GM23338 (cell line): ENCODE results near the gene SPG21. TPM values are rescaled to one million over a fixed set of nuclear protein-coding genes. Genes with fewer than 3 reads are reported as not detected.

Source experiments
- ATAC-seq: fragments of 200-7000 bp; cut with Tn5 transposase; 3 replicates; pipeline ENCODE4 v1.9.1; 2020
- DNase-seq: peaks from one replicate; pipeline ENCODE4 v3.0.0-alpha.2; 2015; ENCODE audit warnings: low spot score
- H2AFZ ChIP-seq: fragments of 200-600 bp; sonication (generic); 2 replicates; pipeline ENCODE4 v1.8.0; 2016; ENCODE audit warnings: antibody characterized with exemption, mild to moderate bottlenecking, moderate library complexity
- H3F3A ChIP-seq: fragments of 200-600 bp; sonication (generic); replicated peaks from 2 replicates; pipeline ENCODE4 v1.8.0; 2017; ENCODE audit warnings: antibody characterized with exemption, mixed run types, low read depth
- H3K27ac ChIP-seq: fragments of 200-600 bp; sonication (generic); 2 replicates; pipeline ENCODE4 v1.6.1; 2016; ENCODE audit warnings: low read depth
- H3K27me3 ChIP-seq: fragments of 200-600 bp; sonication (generic); 2 replicates; pipeline ENCODE4 v1.8.0; 2016; ENCODE audit warnings: mild to moderate bottlenecking, mixed run types, moderate library complexity; ENCODE audit not compliant: insufficient read depth
- H3K36me3 ChIP-seq: fragments of 200-600 bp; sonication (generic); 2 replicates; pipeline ENCODE4 v1.8.0; 2016; ENCODE audit warnings: mild to moderate bottlenecking; ENCODE audit not compliant: insufficient read depth
- H3K4me1 ChIP-seq: fragments of 200-600 bp; sonication (generic); 2 replicates; pipeline ENCODE4 v1.8.0; 2016; ENCODE audit warnings: mild to moderate bottlenecking, moderate library complexity; ENCODE audit not compliant: insufficient read depth
- H3K4me2 ChIP-seq: fragments of 200-600 bp; sonication (generic); 2 replicates; pipeline ENCODE4 v1.7.1; 2017; ENCODE audit warnings: mixed run types
- H3K4me3 ChIP-seq: fragments of 200-600 bp; sonication (generic); 2 replicates; pipeline ENCODE4 v1.6.1; 2016; ENCODE audit warnings: mixed run types
- H3K79me2 ChIP-seq: fragments of 200-600 bp; sonication (generic); replicated peaks from 2 replicates; pipeline ENCODE4 v1.8.0; 2017; ENCODE audit warnings: mild to moderate bottlenecking; ENCODE audit not compliant: insufficient read depth
- H3K9me2 ChIP-seq: fragments of 200-600 bp; sonication (generic); 2 replicates; pipeline ENCODE4 v1.8.0; 2017; ENCODE audit not compliant: insufficient read depth
- H4K20me1 ChIP-seq: fragments of 200-600 bp; sonication (generic); replicated peaks from 2 replicates; pipeline ENCODE4 v1.8.0; 2017; ENCODE audit warnings: mild to moderate bottlenecking; ENCODE audit not compliant: insufficient read depth
- H3K27ac Mint-ChIP-seq: 2 replicates; pipeline ENCODE4 v1.8.0; 2020; ENCODE audit warnings: inconsistent platforms, mild to moderate bottlenecking, moderate library complexity, mixed read lengths
- H3K27me3 Mint-ChIP-seq: 3 replicates; pipeline ENCODE4 v1.8.0; 2022; ENCODE audit warnings: low read depth, mild to moderate bottlenecking, moderate library complexity, mixed read lengths, inconsistent platforms; ENCODE audit not compliant: insufficient read depth, poor library complexity
- H3K36me3 Mint-ChIP-seq: 3 replicates; pipeline ENCODE4 v1.8.0; 2021; ENCODE audit warnings: low read depth, mild to moderate bottlenecking, inconsistent platforms, moderate library complexity, mixed read lengths
- H3K4me1 Mint-ChIP-seq: 3 replicates; pipeline ENCODE4 v1.8.0; 2020; ENCODE audit warnings: mild to moderate bottlenecking, inconsistent platforms, mixed read lengths
- H3K4me3 Mint-ChIP-seq: 3 replicates; pipeline ENCODE4 v1.8.0; 2021; ENCODE audit warnings: moderate library complexity, mild to moderate bottlenecking, inconsistent platforms, mixed read lengths
- H3K9me3 Mint-ChIP-seq: 3 replicates; pipeline ENCODE4 v1.8.0; 2020; ENCODE audit warnings: moderate library complexity, mild to moderate bottlenecking, inconsistent platforms, mixed read lengths
- CREB1 ChIP-seq: fragments of 250-450 bp; sonication (Bioruptor Pico); IDR thresholded peaks from 2 replicates; pipeline ENCODE4 v1.5.0; 2020; ENCODE audit warnings: low read depth, mild to moderate bottlenecking, moderate library complexity
- CTCF ChIP-seq, 2 experiments: fragments of 200-600 bp in 1 of 2; sonication (generic) in 1 of 2; conservative IDR thresholded peaks; 2 replicates each; pipeline versions ENCODE4 v1.5.1 to v1.6.1; 2016 to 2017; ENCODE audit warnings: antibody characterized with exemption in 2 of 2, low read depth in 2 of 2, mild to moderate bottlenecking in 2 of 2, moderate library complexity in 1 of 2
- EZH2 ChIP-seq: fragments of 200-600 bp; sonication (generic); IDR thresholded peaks from one replicate; pipeline ENCODE4 v1.8.0; 2017; ENCODE audit warnings: antibody characterized with exemption, mild to moderate bottlenecking, low read depth; ENCODE audit not compliant: unreplicated experiment
- EZH2phosphoT487 ChIP-seq: fragments of 200-600 bp; sonication (generic); IDR thresholded peaks from one replicate; pipeline ENCODE4 v1.8.1; 2018; ENCODE audit warnings: antibody characterized with exemption; ENCODE audit not compliant: unreplicated experiment
- JUNB ChIP-seq: IDR thresholded peaks from one replicate; pipeline ENCODE4 v1.6.1; 2016; ENCODE audit warnings: antibody characterized with exemption; ENCODE audit not compliant: unreplicated experiment
- NANOG ChIP-seq: IDR thresholded peaks from 2 replicates; pipeline ENCODE4 v1.6.1; 2016; ENCODE audit warnings: antibody characterized with exemption, borderline replicate concordance
- POLR2AphosphoS5 ChIP-seq: IDR thresholded peaks from 2 replicates; pipeline ENCODE4 v1.6.1; 2016; ENCODE audit warnings: antibody characterized with exemption, low read depth
- REST ChIP-seq: IDR thresholded peaks from one replicate; pipeline ENCODE4 v1.6.1; 2018; ENCODE audit warnings: antibody characterized with exemption; ENCODE audit not compliant: unreplicated experiment
- STAT1 ChIP-seq: IDR thresholded peaks from one replicate; pipeline ENCODE4 v1.6.1; 2016; ENCODE audit warnings: antibody characterized with exemption; ENCODE audit not compliant: unreplicated experiment
- ZNF114 ChIP-seq: fragments of 250-450 bp; sonication (Bioruptor Pico); IDR thresholded peaks from 2 replicates; pipeline ENCODE4 v1.5.0; 2020; ENCODE audit warnings: mild to moderate bottlenecking, moderate library complexity
- ZNF331 ChIP-seq: fragments of 250-450 bp; sonication (Bioruptor Pico); IDR thresholded peaks from 2 replicates; pipeline ENCODE4 v1.5.0; 2020; ENCODE audit warnings: low read depth, mild to moderate bottlenecking, moderate library complexity
- ZNF462 ChIP-seq: fragments of 250-450 bp; sonication (Bioruptor Pico); IDR thresholded peaks from 2 replicates; pipeline ENCODE4 v1.5.0; 2020; ENCODE audit warnings: mild to moderate bottlenecking, moderate library complexity
- polyA plus RNA-seq: library from polyadenylated mRNA; unstranded; fragments of >200 nt; fragmentation: Nextera tagmentation; extraction: Ambion mirVana; gene quantifications from 2 replicates; pipeline ENCODE4 v1.2.1, GENCODE V29; 2016
- total RNA-seq: library from RNA; depleted of rRNA; stranded (reverse); fragments of >200 nt; shearing (Covaris generic); gene quantifications from 2 replicates; pipeline ENCODE4 v1.2.3, GENCODE V29; 2014
- TF ChIP-seq, protein P1 (sequence below): IDR thresholded peaks from 2 replicates; pipeline ENCODE4 v1.6.1; 2016; ENCODE audit warnings: antibody characterized with exemption

SPG21 gene
- total and polyA plus RNA-seq, 2 experiments from 2014 or later, result 81.0 to 102 TPM

- no peak overlapping the region for H3K4me3 Mint-ChIP-seq
- Histone ChIP-seq H3K9me2 (no peaks in the 10 kb centered on the region), H3K27me3 (no peaks in the 10 kb centered on the region), H3K36me3 (no peaks in the 10 kb centered on the region), H2AFZ (no peak overlapping the region), H3K4me3 (no peak overlapping the region), H3K4me2 (no peak overlapping the region), H3F3A (0 out of 2 replicates have a peak, but pooled peaks cover 2% of the 10 kb centered on the region), H3K4me1 (no peaks in the 10 kb centered on the region), H4K20me1 (no peaks in the 10 kb centered on the region; the same call in 1 of the 2 replicates), H3K27ac (no peak overlapping the region), H3K79me2 (no peaks in the 10 kb centered on the region)
- no peak for TF ChIP-seq ZNF462 (CRISPR knock-in tag)
- no peak for TF ChIP-seq STAT1
- TF ChIP-seq POLR2AphosphoS5, result no peak
- no peak for TF ChIP-seq NANOG
- TF ChIP-seq, protein P1, sequence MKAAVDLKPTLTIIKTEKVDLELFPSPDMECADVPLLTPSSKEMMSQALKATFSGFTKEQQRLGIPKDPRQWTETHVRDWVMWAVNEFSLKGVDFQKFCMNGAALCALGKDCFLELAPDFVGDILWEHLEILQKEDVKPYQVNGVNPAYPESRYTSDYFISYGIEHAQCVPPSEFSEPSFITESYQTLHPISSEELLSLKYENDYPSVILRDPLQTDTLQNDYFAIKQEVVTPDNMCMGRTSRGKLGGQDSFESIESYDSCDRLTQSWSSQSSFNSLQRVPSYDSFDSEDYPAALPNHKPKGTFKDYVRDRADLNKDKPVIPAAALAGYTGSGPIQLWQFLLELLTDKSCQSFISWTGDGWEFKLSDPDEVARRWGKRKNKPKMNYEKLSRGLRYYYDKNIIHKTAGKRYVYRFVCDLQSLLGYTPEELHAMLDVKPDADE, result no peak
- TF ChIP-seq REST, result no peak
- TF ChIP-seq EZH2phosphoT487, result no peak
- no peak for TF ChIP-seq CTCF (conservative IDR thresholded peaks at IDR 0.05; ENCODE audit: low read depth in 2 of 2)
- TF ChIP-seq EZH2, result no peak
- TF ChIP-seq CREB1 (CRISPR knock-in tag), result no peak
- no peak for TF ChIP-seq JUNB
- no peak for TF ChIP-seq ZNF114 (CRISPR knock-in tag)
- TF ChIP-seq ZNF331 (CRISPR knock-in tag), result no peak
- H3K27ac Mint-ChIP-seq, result no peak overlapping the region
- H3K9me3 Mint-ChIP-seq, result no peaks in the 10 kb centered on the region
- peaks cover 6% of the 10 kb centered on the region; the same call in 2 of the 3 replicates for H3K36me3 Mint-ChIP-seq
- ATAC-seq (no peak), DNase-seq (no peak)
- peaks cover 8% of the 10 kb centered on the region for H3K27me3 Mint-ChIP-seq
- peaks cover 4% of the 10 kb centered on the region; the same call in 2 of the 3 replicates for H3K4me1 Mint-ChIP-seq
Observed at GRCh38 chr15:64930019-64930652, 59.6 kb downstream of the SPG21 start.
